ENCODE data around the gene MYO3B.

DNA sequence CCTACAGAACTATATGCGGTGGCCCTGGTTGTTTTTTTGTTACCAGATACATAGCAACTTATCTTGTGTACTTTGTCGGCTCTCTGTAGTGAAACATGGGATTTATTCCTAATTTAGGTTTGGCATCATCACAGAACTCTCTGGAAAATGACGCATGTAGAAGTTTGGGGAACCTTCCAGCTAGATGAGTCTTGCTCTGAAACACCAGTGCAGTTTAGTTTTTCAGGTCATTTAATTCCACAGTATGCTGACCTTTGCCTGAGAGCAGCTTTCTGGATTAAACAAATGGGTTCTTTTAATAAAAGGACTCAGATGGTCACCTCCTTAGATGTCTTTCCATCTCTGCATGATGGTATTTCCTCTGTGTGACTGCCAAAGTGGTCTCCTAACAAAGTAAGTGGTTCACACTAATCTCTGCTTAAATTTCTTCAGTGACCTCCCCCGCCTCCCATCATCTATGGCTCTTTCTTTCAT, 39.9 kb downstream of the MYO3B start:
- TF ChIP-seq EZH2phosphoT487 (IDR thresholded peaks at IDR 0.05; ENCODE audit: insufficient read depth, low read depth) (no peak), EZH2 (IDR thresholded peaks at IDR 0.05; ENCODE audit: insufficient read depth, poor library complexity, severe bottlenecking) (no peak)

All from GM23248 (cell line).